Epidermal melanocyte (primary cell): ENCODE results near the gene ACTL10.
"Not testable (repeated sequence)": the region's sequence is repeated elsewhere in the genome, so short reads cannot be mapped to it uniquely, and the experiment has no call there.

Experiments used
- DNase-seq: peaks from one replicate; pipeline ENCODE4 v3.0.0; 2011; ENCODE audit warnings: low spot score; ENCODE audit not compliant: insufficient read length

The ACTL10 gene

DNA sequence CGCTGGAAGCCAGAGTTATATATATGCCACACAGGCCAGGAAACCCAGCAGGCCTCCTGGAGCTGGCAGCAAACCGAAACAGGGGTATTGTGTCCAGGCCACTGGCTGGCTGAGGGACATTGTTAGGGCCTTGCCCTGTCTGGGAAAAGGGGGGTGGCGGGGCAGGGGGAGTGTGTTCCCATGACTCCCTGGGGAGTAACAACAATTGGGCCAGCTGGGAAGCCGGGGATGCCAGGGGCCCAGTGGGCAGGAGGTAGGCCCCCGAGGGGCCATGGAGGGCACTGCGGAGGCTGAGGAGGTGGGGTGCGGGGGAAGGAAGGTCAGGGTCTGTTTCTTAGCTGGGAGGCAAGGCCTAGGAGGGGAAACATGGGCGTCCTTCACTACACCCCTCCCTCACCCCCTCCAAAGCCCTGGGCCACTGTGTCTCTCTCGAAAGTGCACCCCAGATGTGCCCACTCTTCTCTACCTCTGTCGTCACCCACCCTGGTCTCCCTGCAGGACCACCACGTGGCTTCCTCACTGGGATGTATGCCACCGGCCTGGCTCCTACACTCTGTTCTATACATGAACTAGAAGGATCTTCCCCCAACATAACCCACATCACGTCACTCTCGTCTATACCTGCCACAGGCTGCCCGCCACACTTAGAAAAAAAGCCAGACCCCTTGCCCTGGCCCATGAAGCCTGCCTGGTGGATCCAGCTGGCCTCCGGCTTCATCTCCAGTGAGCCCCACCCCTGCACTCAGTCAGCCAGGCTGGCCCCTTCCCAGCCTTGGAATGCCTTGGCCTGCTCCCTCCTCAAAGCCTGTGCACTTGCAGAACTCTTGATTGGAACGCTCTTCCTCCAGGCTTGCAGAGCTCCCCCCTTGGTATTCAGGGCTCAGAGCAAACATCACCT, 27.2 kb downstream of the ACTL10 start:
- DNase-seq = no peak

DNA sequence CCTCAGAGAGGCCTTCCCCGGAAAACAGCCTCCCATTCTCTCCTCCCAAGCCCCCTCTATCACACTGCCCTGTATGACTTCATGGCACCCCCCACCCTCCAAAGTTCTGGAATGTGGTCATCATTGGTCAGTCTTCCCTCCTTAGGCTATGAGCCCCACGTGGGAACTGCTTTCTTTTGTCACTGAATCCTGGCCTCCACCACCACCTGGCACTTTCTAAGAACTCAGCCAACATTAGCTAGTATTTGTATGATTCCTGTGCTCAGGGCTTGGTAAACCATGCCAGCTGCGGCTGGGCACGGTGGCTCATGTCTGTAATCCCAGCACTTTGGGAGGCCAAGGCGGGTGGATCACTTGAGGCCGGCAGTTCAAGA, 27.9 kb downstream of the ACTL10 start:
- no peak for DNase-seq

DNA sequence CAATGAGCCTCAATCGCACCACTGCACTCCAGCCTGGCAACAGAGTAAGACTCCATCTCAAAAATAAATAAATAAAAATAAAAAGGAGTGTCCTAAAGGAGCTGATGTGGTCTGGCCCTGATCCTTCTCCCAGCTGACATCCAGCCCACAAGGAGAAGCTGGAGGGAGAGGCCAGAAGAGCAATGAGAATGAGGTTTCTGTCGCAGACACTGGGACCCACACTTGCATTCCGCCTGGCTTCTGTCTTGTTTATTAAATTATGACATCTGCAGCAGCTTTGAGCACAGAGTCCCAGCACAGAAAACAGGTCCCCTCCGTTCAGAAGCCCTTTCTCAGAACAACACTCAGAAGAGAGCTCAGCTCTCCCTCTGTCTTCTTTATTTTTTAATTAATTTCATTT, 29.7 kb downstream of the ACTL10 start:
- DNase-seq = no peak

DNA sequence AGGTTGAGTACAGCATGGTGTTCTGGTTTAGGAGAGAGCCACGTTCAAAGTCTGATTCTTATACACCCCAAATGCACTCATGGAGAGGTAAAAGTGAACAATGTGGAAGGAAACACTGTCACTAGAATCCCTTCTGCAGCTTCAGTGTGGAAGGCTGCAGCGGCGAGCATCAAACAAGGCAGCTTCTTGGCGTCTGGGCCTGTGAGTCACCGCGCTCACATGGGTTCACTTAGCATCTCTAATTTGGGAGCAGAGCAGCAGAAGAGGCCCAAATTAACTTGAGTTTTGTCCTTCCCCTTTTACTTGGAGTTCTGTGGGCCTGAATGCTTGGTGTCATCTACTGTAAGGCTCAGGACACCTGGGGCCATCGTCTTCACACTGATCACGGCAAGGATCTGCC, 30.4 kb downstream of the ACTL10 start:
- no peak for DNase-seq

DNA sequence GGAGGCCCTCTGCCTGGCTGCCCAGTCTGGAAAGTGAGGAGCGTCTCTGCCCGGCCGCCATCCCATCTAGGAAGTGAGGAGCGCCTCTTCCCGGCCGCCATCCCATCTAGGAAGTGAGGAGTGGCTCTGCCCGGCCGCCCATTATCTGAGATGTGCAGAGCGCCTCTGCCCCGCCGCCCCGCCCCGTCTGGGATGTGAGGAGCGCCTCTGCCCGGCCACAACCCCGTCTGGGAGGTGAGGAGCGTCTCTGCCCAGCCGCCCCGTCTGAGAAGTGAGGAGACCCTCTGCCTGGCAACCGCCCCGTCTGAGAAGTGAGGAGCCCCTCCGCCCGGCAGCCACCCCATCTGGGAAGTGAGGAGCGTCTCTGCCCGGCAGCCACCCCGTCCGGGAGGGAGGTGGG, 32.2 kb downstream of the ACTL10 start:
- not testable (repeated sequence) for DNase-seq

DNA sequence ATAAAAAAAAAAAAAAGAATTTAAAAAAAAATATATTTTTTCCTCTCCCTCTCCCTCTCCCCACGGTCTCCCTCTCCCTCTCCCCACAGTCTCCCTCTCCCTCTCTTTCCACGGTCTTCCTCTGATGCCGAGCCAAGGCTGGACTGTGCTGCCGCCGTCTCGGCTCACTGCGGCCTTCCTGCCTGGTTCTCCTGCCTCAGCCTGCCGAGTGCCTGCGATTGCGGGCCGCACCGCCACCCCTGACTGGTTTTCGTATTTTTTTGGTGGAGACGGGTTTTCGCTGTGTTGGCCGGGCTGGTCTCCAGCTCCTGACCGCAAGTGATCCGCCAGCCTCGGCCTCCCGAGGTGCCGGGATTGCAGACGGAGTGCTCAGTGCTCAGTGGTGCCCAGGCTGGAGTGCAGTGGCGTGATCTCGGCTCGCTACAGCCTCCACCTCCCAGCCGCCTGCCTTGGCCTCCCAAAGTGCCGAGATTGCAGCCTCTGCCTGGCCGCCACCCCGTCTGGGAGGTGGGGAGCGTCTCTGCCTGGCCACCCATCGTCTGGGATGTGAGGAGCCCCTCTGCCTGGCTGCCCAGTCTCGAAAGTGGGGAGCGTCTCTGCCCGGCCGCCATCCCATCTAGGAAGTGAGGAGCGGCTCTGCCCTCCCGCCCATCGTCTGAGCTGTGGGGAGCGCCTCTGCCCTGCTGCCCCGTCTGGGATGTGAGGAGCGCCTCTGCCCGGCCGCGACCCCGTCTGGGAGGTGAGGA, 34.1 kb downstream of the ACTL10 start:
- DNase-seq = not testable (repeated sequence)

DNA sequence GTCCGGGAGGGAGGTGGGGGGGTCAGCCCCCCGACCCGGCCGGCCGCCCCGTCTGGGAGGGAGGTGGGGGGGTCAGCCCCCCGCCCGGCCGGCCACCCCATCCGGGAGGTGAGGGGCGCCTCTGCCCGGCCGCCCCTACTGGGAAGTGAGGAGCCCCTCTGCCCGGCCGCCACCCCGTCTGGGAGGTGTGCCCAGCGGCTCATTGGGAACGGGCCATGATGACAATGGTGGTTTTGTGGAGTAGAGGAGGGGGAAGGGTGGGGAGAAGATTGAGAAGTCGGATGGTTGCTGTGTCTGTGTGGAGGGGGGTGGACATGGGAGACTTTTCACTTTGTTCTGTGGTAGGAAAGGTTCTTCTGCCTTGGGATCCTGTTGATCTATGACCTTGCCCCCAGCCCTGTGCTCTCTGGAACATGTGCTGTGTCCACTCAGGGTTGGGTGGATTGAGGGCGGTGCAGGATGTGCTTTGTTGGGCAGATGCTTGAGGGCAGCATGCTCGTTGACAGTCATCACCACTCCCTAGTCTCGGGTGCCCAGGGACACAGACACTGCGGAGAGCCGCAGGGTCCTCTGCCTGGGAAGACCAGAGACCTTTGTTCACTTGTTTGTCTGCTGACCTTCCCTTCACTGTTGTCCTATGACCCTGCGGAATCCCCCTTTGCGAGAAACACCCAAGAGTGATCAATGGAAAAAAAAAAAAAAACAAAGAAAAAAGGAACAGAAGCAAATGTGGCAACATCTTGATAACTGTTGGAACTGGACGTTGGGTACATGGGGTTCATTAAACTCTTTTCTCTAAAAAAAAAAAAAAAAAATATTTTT, 35.1 kb downstream of the ACTL10 start:
- no peak for DNase-seq

DNA sequence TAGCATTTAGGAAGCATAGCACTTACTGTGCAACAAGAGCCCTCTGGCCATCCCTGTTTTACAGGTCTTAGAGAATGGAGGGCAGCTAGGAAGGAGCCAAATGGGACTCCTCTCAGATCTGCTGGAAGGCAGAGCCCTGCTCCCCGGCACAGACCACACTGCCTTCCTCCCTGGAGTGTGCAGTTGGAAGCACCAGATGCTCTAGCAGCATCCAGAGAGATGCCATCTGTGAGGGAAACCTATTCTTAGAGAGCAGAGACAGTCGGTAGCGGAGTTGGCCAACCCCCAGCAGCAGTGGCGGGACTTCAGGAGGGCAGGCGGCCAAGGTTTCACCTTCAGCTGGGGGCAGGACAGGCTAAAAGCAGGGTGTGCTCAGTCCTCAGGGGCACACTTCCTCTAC, 36.1 kb downstream of the ACTL10 start:
- no peak for DNase-seq

DNA sequence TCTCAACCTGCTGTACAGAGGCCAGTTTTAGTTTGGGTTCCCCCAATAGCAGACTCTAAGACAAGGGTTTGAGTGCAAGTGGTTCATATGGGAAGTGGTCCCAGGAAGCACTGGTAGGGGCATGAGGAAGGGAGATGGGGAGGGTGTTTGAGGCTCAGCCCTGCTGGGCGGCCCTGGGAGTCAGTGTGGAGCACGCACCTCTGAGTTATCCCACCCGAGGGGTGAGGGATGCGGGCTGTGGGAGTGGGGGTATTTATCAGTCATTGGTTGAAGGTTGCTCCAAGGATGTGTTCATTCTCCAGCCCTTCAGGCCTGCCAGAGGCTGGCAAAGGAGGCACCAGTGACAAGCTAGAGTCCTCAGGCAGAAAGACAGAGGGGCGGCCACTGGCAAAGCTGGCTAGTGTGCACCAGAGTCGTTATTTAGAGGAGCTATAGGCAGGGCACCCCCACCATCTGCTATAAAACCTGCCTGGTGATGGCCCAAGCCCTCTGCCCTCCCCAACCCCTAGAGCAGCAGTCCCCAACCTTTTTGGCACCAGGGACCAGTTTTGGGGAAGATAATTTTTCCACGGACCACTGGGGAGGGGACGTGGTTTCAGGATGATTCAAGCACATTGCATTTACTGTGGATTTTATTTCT, 36.9 kb downstream of the ACTL10 start:
- no peak for DNase-seq

DNA sequence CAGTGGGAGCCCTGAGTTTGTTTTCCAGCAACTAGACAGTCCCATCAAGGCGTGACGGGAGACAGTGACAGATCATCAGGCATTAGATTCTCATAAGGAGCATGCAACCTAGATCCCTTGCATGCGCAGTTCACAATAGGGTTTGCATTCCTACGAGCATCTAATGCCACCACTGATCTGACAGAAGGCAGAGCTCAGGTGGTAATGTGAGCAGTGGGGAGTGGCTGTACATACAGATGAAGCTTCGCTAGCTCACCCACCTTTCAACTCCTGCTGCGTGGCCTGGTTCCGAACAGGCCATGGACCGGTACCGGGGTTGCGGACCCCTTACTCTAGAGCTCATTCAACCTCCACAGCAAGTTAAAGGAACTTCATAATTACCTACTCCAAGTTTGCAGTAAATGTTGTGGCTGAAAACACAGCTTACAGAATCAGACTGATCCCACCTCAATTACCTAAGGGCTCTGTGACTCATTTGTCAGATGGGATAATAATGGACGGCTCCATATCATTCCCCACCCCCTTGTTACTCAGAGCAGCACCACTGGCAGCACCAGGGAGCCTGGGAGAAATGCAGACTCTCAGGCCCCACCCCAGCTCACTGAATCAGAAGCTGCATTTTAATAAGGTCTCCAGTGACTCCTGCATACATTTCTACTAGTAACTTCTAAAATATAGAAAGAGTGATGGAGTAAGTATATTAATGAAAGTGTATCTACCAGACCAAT, 37.6 kb downstream of the ACTL10 start:
- DNase-seq = no peak

DNA sequence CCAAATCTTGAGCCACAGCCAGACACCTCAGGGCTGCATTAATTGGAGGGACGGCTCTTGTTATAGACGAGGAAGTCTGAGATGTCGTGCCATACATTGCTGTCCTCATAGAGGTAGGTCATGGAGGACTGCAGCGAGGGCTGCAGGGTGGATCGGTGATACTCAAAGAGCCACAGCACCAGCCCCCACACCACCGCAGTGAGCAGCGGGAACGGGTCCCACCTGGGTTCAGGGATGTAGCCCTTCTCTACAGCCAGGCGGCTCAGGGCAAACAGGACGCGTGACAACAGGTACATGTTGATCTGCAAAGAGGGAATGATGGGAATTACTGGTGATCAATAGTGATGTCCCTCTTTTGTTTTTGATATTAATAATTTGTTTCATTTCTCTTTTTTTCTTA, 40.9 kb downstream of the ACTL10 start:
- DNase-seq = no peak

DNA sequence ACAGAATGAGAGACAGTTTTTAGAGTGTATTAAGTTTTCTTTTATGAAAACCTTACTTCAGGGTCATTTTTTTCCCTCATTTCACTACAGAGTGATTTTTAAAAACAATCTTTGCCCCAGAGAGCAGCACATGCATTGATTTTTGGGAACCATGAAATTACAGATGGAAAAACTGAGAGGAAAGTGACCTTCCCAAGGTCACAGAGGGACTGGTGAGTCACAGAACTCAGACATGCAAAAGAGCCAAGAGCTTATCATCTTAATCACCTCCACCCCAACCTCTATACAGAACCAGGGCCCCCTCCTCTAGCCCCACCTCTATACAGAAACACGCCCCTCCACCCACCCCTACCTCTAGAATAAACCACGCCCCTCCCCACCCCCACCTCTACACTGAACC, 42.7 kb downstream of the ACTL10 start:
- no peak for DNase-seq

DNA sequence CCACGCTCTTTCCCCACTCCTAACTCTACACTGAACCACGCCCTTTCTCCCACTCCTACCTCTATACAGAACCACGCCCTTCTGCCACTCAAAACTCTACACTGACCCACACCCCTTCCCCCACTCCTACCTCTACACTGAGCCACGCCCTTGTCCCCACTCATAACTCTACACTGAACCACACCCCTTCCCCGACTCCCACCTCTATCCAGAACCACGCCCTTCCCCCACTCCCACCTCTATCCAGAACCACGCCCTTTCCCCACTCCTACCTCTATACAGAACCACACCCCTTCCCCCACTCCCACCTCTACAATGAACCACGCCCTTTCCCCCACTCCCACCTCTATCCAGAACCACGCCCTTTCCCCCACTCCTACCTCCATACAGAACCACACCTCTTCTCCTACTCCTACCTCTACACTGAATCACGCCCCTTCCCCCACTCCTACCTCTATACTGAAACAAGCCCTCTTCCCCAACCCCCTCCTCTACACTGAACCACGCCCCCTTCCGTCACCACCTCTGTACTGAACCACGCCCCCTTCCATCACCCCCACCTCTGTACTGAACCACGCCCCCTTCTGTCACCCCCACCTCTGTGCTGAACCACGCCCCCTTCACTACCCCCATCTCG, 43.3 kb downstream of the ACTL10 start:
- DNase-seq = no peak

DNA sequence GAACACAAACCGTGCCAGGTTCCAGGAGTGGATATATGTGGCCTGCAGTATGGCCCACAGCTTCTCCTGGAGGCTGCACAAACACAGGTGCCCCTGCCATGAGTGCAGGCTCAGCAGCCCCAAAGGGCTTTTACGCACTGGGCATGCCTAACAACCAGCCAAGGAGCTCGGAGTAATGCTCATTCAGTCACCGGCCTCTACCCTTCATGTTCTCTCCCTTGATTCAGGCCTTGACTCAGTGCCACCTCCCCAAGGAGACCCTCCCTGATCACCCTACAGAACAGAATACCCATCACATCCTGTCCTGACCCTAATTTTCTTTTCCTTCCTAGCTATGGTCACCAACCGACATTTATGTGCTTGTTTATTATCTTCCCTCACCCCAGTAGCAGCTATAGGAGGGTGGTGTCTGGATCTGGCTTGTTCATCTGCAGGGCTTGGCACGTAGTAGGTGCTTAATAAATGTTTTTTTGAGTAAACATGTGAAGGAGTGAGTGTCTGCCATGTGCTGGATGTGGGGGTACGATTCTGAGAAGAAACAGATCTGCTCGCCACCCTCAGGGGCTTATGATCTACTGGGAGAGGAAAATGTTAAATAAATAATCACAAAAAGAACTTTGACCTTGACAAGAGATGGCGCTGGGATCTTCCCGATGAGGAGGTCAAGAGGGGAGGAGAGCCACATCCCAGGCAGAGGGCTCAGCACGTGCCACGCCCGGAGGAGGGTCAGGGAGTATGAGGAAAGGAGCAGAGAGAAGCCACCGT, 44.1 kb downstream of the ACTL10 start:
- no peak for DNase-seq

DNA sequence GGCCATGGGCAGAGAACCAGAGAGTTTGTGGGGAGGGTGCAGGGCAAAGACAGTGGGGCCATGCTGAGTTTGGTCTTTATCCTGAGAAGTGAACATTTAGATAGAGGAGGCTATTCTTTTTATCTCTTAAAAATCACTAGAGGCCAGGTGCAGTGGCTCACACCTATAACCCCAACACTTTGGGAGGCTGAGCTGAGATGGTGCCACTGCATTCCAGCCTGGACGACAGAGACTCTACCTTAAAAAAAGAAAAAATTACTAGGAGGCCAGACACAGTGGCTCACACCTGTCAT, 44.6 kb downstream of the ACTL10 start:
- DNase-seq = no peak

DNA sequence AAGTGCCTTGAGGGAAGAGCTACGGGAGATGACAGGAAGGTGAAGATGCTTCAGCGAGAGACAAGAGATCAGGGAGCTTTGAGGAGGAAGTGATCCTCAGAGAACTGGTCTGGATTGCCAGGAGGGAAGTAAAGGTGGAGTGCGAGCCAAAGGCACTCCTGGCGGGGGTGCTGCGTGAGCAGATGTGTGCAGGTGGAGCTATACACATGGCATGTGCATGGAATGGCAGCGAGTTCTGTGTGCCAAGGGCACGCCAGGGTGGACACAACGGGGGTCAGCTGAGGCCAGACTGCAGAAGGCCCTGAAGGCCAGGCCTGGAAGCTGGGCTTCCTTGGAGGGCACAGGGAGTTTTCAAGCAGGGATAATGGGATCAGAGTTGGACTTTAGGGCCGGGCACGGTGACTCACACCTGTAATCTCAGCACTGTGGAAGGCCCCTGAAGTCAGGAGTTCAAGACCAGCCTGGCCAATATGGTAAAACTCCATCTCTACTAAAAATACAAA, 47.2 kb downstream of the ACTL10 start:
- DNase-seq = no peak

DNA sequence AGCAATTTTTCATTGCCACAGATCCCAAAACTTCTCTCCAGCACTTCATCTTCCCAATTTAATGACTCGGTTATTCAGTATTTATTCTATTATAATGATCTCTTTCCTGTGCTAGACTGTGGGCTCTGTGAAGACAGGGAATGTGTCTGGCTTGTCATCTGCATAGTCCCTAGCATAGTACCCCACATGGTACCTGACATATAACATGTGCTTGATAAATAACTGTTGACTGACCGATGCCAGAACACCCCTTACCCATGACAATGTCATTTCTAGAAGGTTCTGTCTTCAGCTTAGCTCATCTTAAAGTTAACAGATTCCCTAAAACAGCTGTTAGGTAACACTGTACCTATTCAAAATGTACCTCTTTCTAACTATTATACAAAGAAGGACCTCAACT, 49.8 kb downstream of the ACTL10 start:
- no peak for DNase-seq
